ENCODE data around the gene RGR. TPM values are rescaled to one million over a fixed set of nuclear protein-coding genes. Genes with fewer than 3 reads are reported as not detected.

The RGR gene
- total RNA-seq, 1 experiment from 2014 or later: not detected

DNA sequence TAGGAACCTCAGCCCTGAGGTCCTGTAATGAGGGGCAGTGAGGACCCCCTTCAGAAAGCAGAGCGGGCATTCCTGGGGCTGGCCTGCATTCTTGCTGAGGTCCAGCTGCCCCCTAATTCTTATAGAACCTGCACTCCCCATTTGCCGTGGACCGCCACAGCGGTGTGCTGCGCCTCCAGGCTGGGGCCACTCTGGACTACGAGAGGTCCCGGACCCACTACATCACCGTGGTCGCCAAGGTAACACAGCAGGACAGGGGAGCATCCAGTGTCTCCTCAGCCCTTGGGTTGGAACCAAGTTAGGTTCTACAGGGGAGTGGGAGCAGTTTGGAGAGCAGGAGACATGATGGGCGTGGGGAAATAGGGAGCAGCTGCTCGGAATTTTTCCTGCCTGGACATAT is 43.2 kb upstream of the RGR start:
- H3K4me3 ChIP-seq (replicated peaks in 1 of 2; ENCODE audit: low read depth in 1 of 2, low read length in 2 of 2): no peak overlapping the region
- no peaks in the 10 kb centered on the region for H3K4me1 ChIP-seq (ENCODE audit: control insufficient read depth in 1 of 2, insufficient read depth in 2 of 2, low read length in 2 of 2)
- no peaks in the 10 kb centered on the region for H3K79me2 ChIP-seq (ENCODE audit: insufficient read depth, low read length)
- intact Hi-C loops (cut with micrococcal nuclease): no loop called here
- RAD21 ChIA-PET (ENCODE audit: low non-redundant PET in 1 of 2, low total read pairs in 2 of 2, uncharacterized antibody in 2 of 2, unreplicated experiment in 2 of 2): no interaction called here
- H3K4me2 ChIP-seq (ENCODE audit: low read length): no peak overlapping the region
- no peaks in the 10 kb centered on the region for H3K36me3 ChIP-seq (ENCODE audit: control insufficient read depth in 1 of 2, insufficient read depth in 2 of 2, low read length in 2 of 2)
- ATAC-seq: no peak
- POLR2A ChIA-PET: no interaction called here
- TF ChIP-seq EGR1 (IDR thresholded peaks at IDR 0.05; ENCODE audit: low read depth): no peak
- no peak for TF ChIP-seq SRF (IDR thresholded peaks at IDR 0.05; ENCODE audit: low read depth)
- TF ChIP-seq, protein P1, sequence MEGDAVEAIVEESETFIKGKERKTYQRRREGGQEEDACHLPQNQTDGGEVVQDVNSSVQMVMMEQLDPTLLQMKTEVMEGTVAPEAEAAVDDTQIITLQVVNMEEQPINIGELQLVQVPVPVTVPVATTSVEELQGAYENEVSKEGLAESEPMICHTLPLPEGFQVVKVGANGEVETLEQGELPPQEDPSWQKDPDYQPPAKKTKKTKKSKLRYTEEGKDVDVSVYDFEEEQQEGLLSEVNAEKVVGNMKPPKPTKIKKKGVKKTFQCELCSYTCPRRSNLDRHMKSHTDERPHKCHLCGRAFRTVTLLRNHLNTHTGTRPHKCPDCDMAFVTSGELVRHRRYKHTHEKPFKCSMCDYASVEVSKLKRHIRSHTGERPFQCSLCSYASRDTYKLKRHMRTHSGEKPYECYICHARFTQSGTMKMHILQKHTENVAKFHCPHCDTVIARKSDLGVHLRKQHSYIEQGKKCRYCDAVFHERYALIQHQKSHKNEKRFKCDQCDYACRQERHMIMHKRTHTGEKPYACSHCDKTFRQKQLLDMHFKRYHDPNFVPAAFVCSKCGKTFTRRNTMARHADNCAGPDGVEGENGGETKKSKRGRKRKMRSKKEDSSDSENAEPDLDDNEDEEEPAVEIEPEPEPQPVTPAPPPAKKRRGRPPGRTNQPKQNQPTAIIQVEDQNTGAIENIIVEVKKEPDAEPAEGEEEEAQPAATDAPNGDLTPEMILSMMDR (IDR thresholded peaks at IDR 0.05 in 2 of 3, conservative IDR thresholded peaks at IDR 0.05 in 1 of 3; ENCODE audit: borderline replicate concordance in 1 of 3, insufficient read depth in 1 of 3, low read depth in 2 of 3, low read length in 2 of 3): no peak
- TF ChIP-seq TCF7L2 (IDR thresholded peaks at IDR 0.05; ENCODE audit: borderline replicate concordance, extremely low read depth, insufficient read depth, insufficient read length): no peak
- no peak for TF ChIP-seq ELF1 (IDR thresholded peaks at IDR 0.05; ENCODE audit: borderline replicate concordance, low read depth)
- no peak for TF ChIP-seq REST (IDR thresholded peaks at IDR 0.05; ENCODE audit: low read depth)
- TF ChIP-seq, protein P2, sequence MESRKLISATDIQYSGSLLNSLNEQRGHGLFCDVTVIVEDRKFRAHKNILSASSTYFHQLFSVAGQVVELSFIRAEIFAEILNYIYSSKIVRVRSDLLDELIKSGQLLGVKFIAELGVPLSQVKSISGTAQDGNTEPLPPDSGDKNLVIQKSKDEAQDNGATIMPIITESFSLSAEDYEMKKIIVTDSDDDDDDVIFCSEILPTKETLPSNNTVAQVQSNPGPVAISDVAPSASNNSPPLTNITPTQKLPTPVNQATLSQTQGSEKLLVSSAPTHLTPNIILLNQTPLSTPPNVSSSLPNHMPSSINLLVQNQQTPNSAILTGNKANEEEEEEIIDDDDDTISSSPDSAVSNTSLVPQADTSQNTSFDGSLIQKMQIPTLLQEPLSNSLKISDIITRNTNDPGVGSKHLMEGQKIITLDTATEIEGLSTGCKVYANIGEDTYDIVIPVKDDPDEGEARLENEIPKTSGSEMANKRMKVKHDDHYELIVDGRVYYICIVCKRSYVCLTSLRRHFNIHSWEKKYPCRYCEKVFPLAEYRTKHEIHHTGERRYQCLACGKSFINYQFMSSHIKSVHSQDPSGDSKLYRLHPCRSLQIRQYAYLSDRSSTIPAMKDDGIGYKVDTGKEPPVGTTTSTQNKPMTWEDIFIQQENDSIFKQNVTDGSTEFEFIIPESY (IDR thresholded peaks at IDR 0.05; ENCODE audit: extremely low read depth, insufficient replicate concordance, low read length): no peak
- TF ChIP-seq, protein P3, sequence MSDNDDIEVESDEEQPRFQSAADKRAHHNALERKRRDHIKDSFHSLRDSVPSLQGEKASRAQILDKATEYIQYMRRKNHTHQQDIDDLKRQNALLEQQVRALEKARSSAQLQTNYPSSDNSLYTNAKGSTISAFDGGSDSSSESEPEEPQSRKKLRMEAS (IDR thresholded peaks at IDR 0.05): no peak
- no peak for TF ChIP-seq FOSL1 (IDR thresholded peaks at IDR 0.05; ENCODE audit: low read depth)
- no peak for TF ChIP-seq CBX3 (IDR thresholded peaks at IDR 0.05; ENCODE audit: low read depth)
- TF ChIP-seq POLR2A (IDR thresholded peaks at IDR 0.05; ENCODE audit: borderline replicate concordance, extremely low read depth, insufficient read depth, insufficient read length): no peak
- TF ChIP-seq RAD21 (IDR thresholded peaks at IDR 0.05; ENCODE audit: low read depth): no peak
- TF ChIP-seq POLR2AphosphoS5 (IDR thresholded peaks at IDR 0.05; ENCODE audit: low read depth, low read length): no peak
- TF ChIP-seq ZNF274 (IDR thresholded peaks at IDR 0.05; ENCODE audit: low read depth, low read length): no peak
- no peak for TF ChIP-seq JUND (IDR thresholded peaks at IDR 0.05)
- no peak for TF ChIP-seq CEBPB (IDR thresholded peaks at IDR 0.05; ENCODE audit: low read depth)
- no peak overlapping the region for H3K27ac ChIP-seq (ENCODE audit: low read depth, low read length)
- DNase-seq (ENCODE audit: low read depth, low spot score): no peak
- H3K9me3 ChIP-seq (ENCODE audit: control insufficient read depth in 1 of 2, insufficient read depth in 1 of 2, low read depth in 1 of 2, low read length in 2 of 2): no peaks in the 10 kb centered on the region
- no peak overlapping the region for H3K9ac ChIP-seq (ENCODE audit: low read length)
- H4K20me1 ChIP-seq (ENCODE audit: insufficient read depth): no peaks in the 10 kb centered on the region
- no peaks in the 10 kb centered on the region for H3K9me2 ChIP-seq (ENCODE audit: insufficient read depth)
- peaks cover 12% of the 10 kb centered on the region for H3K27me3 ChIP-seq (ENCODE audit: insufficient read depth, low read length)
- CTCF ChIA-PET: interaction anchor here (1.3 kb wide), 1 partner anchor 9 kb away, joined by 3 read pairs; no protein-coding TSS in a partner anchor
- BruUV-seq (replicated peaks): no TSS peak
- H2AFZ ChIP-seq (ENCODE audit: low read depth, low read length, poor library complexity, severe bottlenecking): no peak overlapping the region

Data from HCT116 (cell line).